A549 (cell line): ENCODE measurements around the gene NCOA7. TPM values are rescaled to one million over a fixed set of nuclear protein-coding genes. Genes with fewer than 3 reads are reported as not detected.

ENCODE experiments used
- ATAC-seq, 2 experiments: fragments of 200-7000 bp in 1 of 2; fragments of >200 bp in 1 of 2; cut with Nextera tagmentation in 1 of 2; cut with Tn5 transposase in 1 of 2; 3 replicates each; pipeline versions ENCODE4 v1.8.0 to v1.9.1; 2018 to 2020; ENCODE audit warnings: mild to moderate bottlenecking in 1 of 2, moderate library complexity in 1 of 2
- CTCF ChIA-PET: fragments of 300-600 bp; sonication (Branson Sonifier 250); formaldehyde crosslinking; extraction: SDS; loops from one replicate; lab custom pipeline; 2021; ENCODE audit warnings: antibody characterized with exemption, inconsistent platforms; lab: Yijun Ruan, JAX
- POLR2A ChIA-PET: fragments of 350-600 bp; formaldehyde crosslinking; extraction: SDS; loops from one replicate; lab custom pipeline; 2021; ENCODE audit warnings: antibody characterized with exemption, inconsistent platforms; lab: Yijun Ruan, JAX
- DNase-seq, 2 experiments: peaks; one replicate each; pipeline versions ENCODE4 v3.0.0 to v3.0.0-alpha.2; 2011 to 2016; ENCODE audit warnings: low read depth in 1 of 2, low spot score in 1 of 2
- FAIRE-seq: peaks from 2 replicates; lab custom pipeline; 2011; peaks lifted over from hg19 to GRCh38; lab: Jason Lieb, UNC
- H3K27ac ChIP-seq, 2 experiments: fragments of >200 bp; sonication (Bioruptor Twin); formaldehyde crosslinking; 3 replicates each; pipeline ENCODE4 v1.5.1; 2016 to 2017
- H3K4me1 ChIP-seq: fragments of >200 bp; sonication (Bioruptor Twin); formaldehyde crosslinking; 3 replicates; pipeline ENCODE4 v1.6.1; 2016
- H3K4me2 ChIP-seq: fragments of >200 bp; sonication (Bioruptor Twin); formaldehyde crosslinking; 3 replicates; pipeline ENCODE4 v1.6.1; 2016
- H3K4me3 ChIP-seq: fragments of >200 bp; sonication (Bioruptor Twin); formaldehyde crosslinking; 3 replicates; pipeline ENCODE4 v1.5.1; 2016
- H3K9me3 ChIP-seq: fragments of >200 bp; sonication (Bioruptor Twin); formaldehyde crosslinking; 3 replicates; pipeline ENCODE4 v1.6.1; 2016
- CBX2 ChIP-seq: fragments of 200-600 bp; sonication (generic); IDR thresholded peaks from 2 replicates; pipeline ENCODE4 v1.6.1; 2016; ENCODE audit warnings: low read depth, mild to moderate bottlenecking, borderline replicate concordance
- CHD4 ChIP-seq: fragments of 200-600 bp; sonication (generic); IDR thresholded peaks from 2 replicates; pipeline ENCODE4 v1.6.1; 2016; ENCODE audit warnings: antibody characterized with exemption, mild to moderate bottlenecking, borderline replicate concordance
- E2F6 ChIP-seq: IDR thresholded peaks from 2 replicates; pipeline ENCODE4 v1.6.1; 2012; ENCODE audit warnings: low read depth, borderline replicate concordance
- ESRRA ChIP-seq: fragments of 150-350 bp; IDR thresholded peaks from 2 replicates; pipeline ENCODE4 v1.6.1; 2014; ENCODE audit warnings: mild to moderate bottlenecking, low read length, borderline replicate concordance
- FOXS1 ChIP-seq: fragments of 250-450 bp; sonication (Bioruptor Pico); IDR thresholded peaks from 2 replicates; pipeline ENCODE4 v1.5.0; 2020; ENCODE audit warnings: mild to moderate bottlenecking, moderate library complexity
- HDAC2 ChIP-seq: fragments of 200-600 bp; sonication (generic); IDR thresholded peaks from 2 replicates; pipeline ENCODE4 v1.6.1; 2016
- HEYL ChIP-seq: fragments of 250-450 bp; sonication (Bioruptor Pico); IDR thresholded peaks from 2 replicates; pipeline ENCODE4 v1.8.0; 2021; ENCODE audit warnings: mild to moderate bottlenecking, moderate library complexity
- HOXB5 ChIP-seq: fragments of 250-450 bp; sonication (Bioruptor Pico); IDR thresholded peaks from 2 replicates; pipeline ENCODE4 v1.5.0; 2020; ENCODE audit warnings: mild to moderate bottlenecking, moderate library complexity
- JUN ChIP-seq, 2 experiments: fragments of >200 bp; sonication (Bioruptor Twin); formaldehyde crosslinking; IDR thresholded peaks; 2 replicates in 1 of 2; 3 replicates in 1 of 2; pipeline ENCODE4 v1.6.1; 2016 to 2017
- JUNB ChIP-seq: fragments of >200 bp; sonication (Bioruptor Twin); formaldehyde crosslinking; IDR thresholded peaks from 2 replicates; pipeline ENCODE4 v1.6.1; 2016
- KDM5A ChIP-seq: fragments of 200-600 bp; sonication (generic); IDR thresholded peaks from 2 replicates; pipeline ENCODE4 v1.6.1; 2016; ENCODE audit warnings: antibody characterized with exemption, mild to moderate bottlenecking
- NFE2L2 ChIP-seq: fragments of 150-350 bp; conservative IDR thresholded peaks from 2 replicates; pipeline ENCODE4 v1.6.1; 2014; ENCODE audit warnings: low read length
- NPAS2 ChIP-seq: fragments of 250-450 bp; sonication (Bioruptor Pico); IDR thresholded peaks from 2 replicates; pipeline ENCODE4 v1.8.0; 2022; ENCODE audit warnings: mild to moderate bottlenecking, moderate library complexity, borderline replicate concordance
- POLR2A ChIP-seq: IDR thresholded peaks from 2 replicates; pipeline ENCODE4 v1.6.1; 2012; ENCODE audit warnings: mild to moderate bottlenecking, low read length
- POLR2AphosphoS2 ChIP-seq: conservative IDR thresholded peaks from 2 replicates; pipeline ENCODE4 v1.6.1; 2012; ENCODE audit warnings: low read length, improper control_type of control experiment, inconsistent platforms
- RCOR1 ChIP-seq: fragments of 150-350 bp; IDR thresholded peaks from 2 replicates; pipeline ENCODE4 v1.6.1; 2014; ENCODE audit warnings: antibody characterized with exemption, low read length, low read depth
- RFX5 ChIP-seq: fragments of 450-650 bp; IDR thresholded peaks from 2 replicates; pipeline ENCODE4 v1.7.1; 2014; ENCODE audit warnings: antibody characterized with exemption, mild to moderate bottlenecking, moderate library complexity
- RNF2 ChIP-seq: fragments of 200-600 bp; sonication (generic); IDR thresholded peaks from 2 replicates; pipeline ENCODE4 v1.6.1; 2016; ENCODE audit warnings: low read depth, mild to moderate bottlenecking, antibody characterized with exemption, moderate library complexity, borderline replicate concordance
- SMC3 ChIP-seq: fragments of >200 bp; sonication (Bioruptor Twin); formaldehyde crosslinking; IDR thresholded peaks from 3 replicates; pipeline ENCODE4 v1.6.1; 2018; ENCODE audit warnings: inconsistent platforms
- SREBF2 ChIP-seq: fragments of 450-650 bp; IDR thresholded peaks from 2 replicates; pipeline ENCODE4 v1.6.1; 2014; ENCODE audit warnings: mild to moderate bottlenecking, moderate library complexity
- ZC3H11A ChIP-seq: fragments of 450-650 bp; IDR thresholded peaks from 2 replicates; pipeline ENCODE4 v1.6.1; 2014; ENCODE audit warnings: antibody characterized with exemption, mild to moderate bottlenecking
- WGBS: methylation state at CpG from one replicate; pipeline ENCODE4 v1.1.6; 2017; ENCODE audit errors: missing lambda C conversion rate; 5-methylcytosine and 5-hydroxymethylcytosine counted together
- polyA plus RNA-seq, 4 experiments: library from polyadenylated mRNA; depleted of rRNA in 3 of 4; stranded (reverse); fragments of >200 nt; fragmentation: RNase III in 1 of 4; extraction: RNeasy Plus Mini Kit Qiagen cat#74134 plus additional on column Dnase treatment in 1 of 4; gene quantifications; 2 replicates in 3 of 4; 3 replicates in 1 of 4; pipeline ENCODE4 v1.2.3, GENCODE V29; 2011 to 2017
- TF ChIP-seq, protein P1 (sequence below): IDR thresholded peaks from 2 replicates; pipeline ENCODE4 v1.6.1; 2012
- TF ChIP-seq, protein P2 (sequence below): fragments of 250-450 bp; sonication (Bioruptor Pico); IDR thresholded peaks from 2 replicates; pipeline ENCODE4 v1.5.0; 2020; ENCODE audit warnings: low read depth, mild to moderate bottlenecking, moderate library complexity

Gene NCOA7
- polyA plus RNA-seq, 2 of the 4 experiments (the other 2 are of a cell fraction) = 66.4 to 195 TPM

GRCh38 chr6:125924697-125925358 is 134.1 kb downstream of the NCOA7 start (continued):
- TF ChIP-seq E2F6 = no peak
- TF ChIP-seq, all 56 proteins: peak for 0

DNA sequence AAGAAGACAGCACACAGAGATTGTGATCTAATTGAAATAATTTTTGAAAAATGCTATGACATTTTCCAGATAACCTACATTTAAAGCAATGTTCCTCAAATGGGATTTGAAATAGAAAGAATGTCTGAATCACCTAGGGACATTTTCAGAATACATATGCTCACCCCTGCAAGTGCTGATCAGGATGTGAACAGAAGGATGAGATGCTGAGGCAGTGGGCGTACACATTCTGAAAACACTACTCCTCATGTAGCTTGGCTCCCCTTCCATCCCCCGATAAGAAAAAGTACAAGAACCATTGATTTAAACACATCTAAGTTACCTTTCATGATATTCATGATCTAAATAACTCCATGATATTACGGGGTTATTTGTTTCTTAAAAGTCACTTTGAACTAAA is 136.0 kb downstream of the NCOA7 start:
- POLR2A ChIA-PET = no interaction called here
- no peaks in the 10 kb centered on the region for H3K9me3 ChIP-seq
- peaks cover 83% of the 10 kb centered on the region for H3K4me1 ChIP-seq
- peak overlapping the region; percentile 38 to 73; a peak in 4 of 6 replicates for H3K27ac ChIP-seq
- ATAC-seq (no peak), FAIRE-seq (no peak), DNase-seq (no peak)
- CTCF ChIA-PET = interaction anchor here (1.5 kb wide), 1 partner anchor 29 kb away, joined by 3 read pairs; no protein-coding TSS in a partner anchor
- no peak for TF ChIP-seq HEYL
- no peak for TF ChIP-seq SREBF2
- no peak for TF ChIP-seq RNF2
- TF ChIP-seq, protein P1, sequence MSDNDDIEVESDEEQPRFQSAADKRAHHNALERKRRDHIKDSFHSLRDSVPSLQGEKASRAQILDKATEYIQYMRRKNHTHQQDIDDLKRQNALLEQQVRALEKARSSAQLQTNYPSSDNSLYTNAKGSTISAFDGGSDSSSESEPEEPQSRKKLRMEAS = no peak
- no peak for TF ChIP-seq POLR2A
- TF ChIP-seq ZC3H11A = no peak
- TF ChIP-seq HDAC2 = no peak
- no peak for TF ChIP-seq RFX5
- no peak for TF ChIP-seq JUNB
- TF ChIP-seq KDM5A = no peak
- no peak for TF ChIP-seq RCOR1
- TF ChIP-seq NPAS2 (CRISPR knock-in tag) = no peak
- no peak for TF ChIP-seq CHD4
- TF ChIP-seq SMC3 = no peak
- TF ChIP-seq FOXS1 (CRISPR knock-in tag) = no peak
- TF ChIP-seq ESRRA = no peak
- TF ChIP-seq NFE2L2 = no peak
- H3K4me3 ChIP-seq = no peak overlapping the region
- 73% methylated on average over 3 of the region's 3 CpGs for WGBS
- peak overlapping the region; percentile 94 for H3K4me2 ChIP-seq

GRCh38 chr6:125927761-125928160 is 137.0 kb downstream of the NCOA7 start:
- POLR2A ChIA-PET = no interaction called here

More at GRCh38 chr6:125927761-125928160, 137.0 kb downstream of the NCOA7 start:
- H3K4me1 ChIP-seq = peaks cover 73% of the 10 kb centered on the region
- CTCF ChIA-PET = interaction anchor here (1.5 to 1.7 kb wide), 2 partner anchors 25 to 28 kb away, joined by 3 to 6 read pairs; no protein-coding TSS in a partner anchor
- TF ChIP-seq HOXB5 (CRISPR knock-in tag) (no peak), JUN (IDR thresholded peaks at IDR 0.05) (no peak), POLR2AphosphoS2 (no peak), JUNB (no peak), CBX2 (no peak)
- TF ChIP-seq, protein P2, sequence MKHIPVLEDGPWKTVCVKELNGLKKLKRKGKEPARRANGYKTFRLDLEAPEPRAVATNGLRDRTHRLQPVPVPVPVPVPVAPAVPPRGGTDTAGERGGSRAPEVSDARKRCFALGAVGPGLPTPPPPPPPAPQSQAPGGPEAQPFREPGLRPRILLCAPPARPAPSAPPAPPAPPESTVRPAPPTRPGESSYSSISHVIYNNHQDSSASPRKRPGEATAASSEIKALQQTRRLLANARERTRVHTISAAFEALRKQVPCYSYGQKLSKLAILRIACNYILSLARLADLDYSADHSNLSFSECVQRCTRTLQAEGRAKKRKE = no peak
- TF ChIP-seq, all 56 proteins: peak for 0
- FAIRE-seq (no peak), DNase-seq (no peak), ATAC-seq (peak in 1 of 2 experiments; percentile 2; a peak in 3 of 6 replicates)
- Histone ChIP-seq H3K4me3 (no peak overlapping the region), H3K9me3 (no peaks in the 10 kb centered on the region), H3K4me2 (peak overlapping the region; percentile 94; the same call in 1 of the 3 replicates), H3K27ac (peak overlapping the region; percentile 24 to 73; a peak in 4 of 6 replicates)
- WGBS = 75% methylated on average over 4 of the region's 7 CpGs
